Fibroblast of mammary gland (primary cell): ENCODE measurements around the gene STX11.
"Not testable (repeated sequence)": the region's sequence is repeated elsewhere in the genome, so short reads cannot be mapped to it uniquely, and the experiment has no call there.

Experiments
- DNase-seq: peaks from one replicate; pipeline ENCODE4 v3.0.0-alpha.2; 2010; ENCODE audit warnings: low read depth
- H3K4me3 ChIP-seq: 2 replicates; pipeline ENCODE4 v1.5.1; 2011; ENCODE audit warnings: low read depth, mild to moderate bottlenecking, low read length, moderate library complexity; ENCODE audit not compliant: control insufficient read depth
- TF ChIP-seq, protein P1 (sequence below): conservative IDR thresholded peaks from 2 replicates; pipeline ENCODE4 v1.5.1; 2011; ENCODE audit warnings: low read depth, low read length, inconsistent platforms; ENCODE audit not compliant: control insufficient read depth, insufficient read depth

STX11 gene

DNA sequence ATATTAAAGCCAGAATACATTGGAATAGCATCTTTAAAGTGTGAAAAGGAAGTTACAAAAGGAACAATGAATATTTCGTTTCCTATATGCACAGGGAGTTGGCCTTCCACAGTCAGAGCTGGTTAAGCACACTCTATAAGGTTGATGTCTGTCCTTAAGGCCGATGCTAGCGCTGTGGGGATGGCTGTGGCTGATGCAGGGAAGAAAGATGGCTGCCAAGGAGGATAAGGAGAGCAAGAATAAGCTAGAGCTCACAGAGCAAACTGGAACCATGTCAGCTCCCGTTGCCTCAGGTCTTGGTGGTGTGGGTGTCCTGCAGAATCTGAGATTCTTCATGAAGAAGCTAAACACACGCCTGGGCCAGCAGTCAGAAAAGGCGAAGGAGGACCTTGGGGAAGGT, 20.8 kb upstream of the STX11 start:
- no peak for DNase-seq
- TF ChIP-seq, protein P1, sequence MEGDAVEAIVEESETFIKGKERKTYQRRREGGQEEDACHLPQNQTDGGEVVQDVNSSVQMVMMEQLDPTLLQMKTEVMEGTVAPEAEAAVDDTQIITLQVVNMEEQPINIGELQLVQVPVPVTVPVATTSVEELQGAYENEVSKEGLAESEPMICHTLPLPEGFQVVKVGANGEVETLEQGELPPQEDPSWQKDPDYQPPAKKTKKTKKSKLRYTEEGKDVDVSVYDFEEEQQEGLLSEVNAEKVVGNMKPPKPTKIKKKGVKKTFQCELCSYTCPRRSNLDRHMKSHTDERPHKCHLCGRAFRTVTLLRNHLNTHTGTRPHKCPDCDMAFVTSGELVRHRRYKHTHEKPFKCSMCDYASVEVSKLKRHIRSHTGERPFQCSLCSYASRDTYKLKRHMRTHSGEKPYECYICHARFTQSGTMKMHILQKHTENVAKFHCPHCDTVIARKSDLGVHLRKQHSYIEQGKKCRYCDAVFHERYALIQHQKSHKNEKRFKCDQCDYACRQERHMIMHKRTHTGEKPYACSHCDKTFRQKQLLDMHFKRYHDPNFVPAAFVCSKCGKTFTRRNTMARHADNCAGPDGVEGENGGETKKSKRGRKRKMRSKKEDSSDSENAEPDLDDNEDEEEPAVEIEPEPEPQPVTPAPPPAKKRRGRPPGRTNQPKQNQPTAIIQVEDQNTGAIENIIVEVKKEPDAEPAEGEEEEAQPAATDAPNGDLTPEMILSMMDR: no peak
- H3K4me3 ChIP-seq: no peak overlapping the region

DNA sequence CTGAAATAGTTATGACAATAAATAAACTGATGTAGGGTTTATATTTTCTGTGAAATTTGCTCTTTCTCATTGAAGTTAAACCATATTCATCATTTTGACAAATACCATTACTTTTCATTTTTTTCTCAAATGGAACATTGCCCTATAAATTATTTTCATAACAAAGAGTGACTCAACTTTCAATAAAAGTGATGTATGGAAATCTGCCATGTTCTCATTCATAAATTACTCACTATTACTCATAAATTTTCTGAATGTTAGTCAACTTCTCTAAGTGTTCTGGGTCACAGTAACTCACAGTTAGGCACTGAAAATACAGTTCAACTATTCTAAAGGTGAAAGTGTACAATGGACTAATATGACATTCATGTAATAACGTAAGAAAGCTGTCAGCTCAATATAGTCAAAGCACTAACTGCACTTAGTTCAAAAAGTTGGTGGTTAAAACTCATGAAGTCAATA, 19.0 kb upstream of the STX11 start:
- DNase-seq: peak; percentile 86
- no peak overlapping the region for H3K4me3 ChIP-seq
- TF ChIP-seq, protein P1: no peak

DNA sequence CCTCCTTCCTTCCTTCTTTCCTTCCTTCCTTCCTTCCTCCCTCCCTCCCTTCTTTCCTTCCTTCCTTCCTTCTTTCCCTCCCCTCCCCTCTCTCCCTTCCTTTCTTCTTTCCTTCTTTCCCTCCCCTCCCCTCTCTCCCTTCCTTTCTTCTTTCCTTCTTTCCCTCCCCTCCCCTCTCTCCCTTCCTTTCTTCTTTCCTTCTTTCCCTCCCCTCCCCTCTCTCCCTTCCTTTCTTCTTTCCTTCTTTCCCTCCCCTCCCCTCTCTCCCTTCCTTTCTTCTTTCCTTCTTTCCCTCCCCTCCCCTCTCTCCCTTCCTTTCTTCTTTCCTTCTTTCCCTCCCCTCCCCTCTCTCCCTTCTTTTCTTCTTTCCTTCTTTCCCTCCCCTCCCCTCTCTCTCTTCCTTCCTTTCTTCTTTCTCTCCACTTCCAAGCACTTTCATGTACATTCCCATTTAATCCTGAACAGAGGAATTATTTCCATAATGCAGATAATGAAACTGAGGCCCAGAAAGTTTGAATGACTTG, 18.1 kb upstream of the STX11 start:
- not testable (repeated sequence) for H3K4me3 ChIP-seq, DNase-seq

DNA sequence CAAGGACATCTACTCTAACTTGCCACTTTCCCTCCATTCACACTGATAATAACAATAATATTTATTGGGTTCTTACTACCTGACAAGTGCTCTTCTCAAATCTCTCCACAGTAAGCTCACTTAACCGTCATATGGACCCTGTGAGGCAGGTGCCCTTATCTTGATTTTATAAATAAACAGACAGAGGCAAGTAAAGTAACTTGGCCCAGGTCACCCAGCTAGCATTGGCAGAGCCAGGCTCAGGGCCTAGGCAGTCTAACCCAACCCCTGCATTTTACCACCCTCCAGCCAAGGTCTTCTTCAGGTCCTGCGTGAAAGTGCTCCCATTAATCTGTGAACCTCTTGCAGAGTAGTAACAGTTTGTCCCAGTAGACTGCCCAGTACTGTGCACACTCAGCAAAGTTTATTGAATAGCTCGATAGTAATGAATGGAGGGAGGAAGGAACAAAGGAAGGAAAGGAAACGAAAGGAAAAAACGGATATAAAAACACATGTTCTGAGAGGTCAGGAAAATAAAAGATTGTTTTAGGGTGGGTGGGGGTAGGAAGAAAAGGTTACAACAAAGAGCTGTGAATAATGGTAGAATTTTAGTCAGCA, 17.0 kb upstream of the STX11 start:
- DNase-seq: no peak
- H3K4me3 ChIP-seq: no peak overlapping the region
- TF ChIP-seq, protein P1: no peak

DNA sequence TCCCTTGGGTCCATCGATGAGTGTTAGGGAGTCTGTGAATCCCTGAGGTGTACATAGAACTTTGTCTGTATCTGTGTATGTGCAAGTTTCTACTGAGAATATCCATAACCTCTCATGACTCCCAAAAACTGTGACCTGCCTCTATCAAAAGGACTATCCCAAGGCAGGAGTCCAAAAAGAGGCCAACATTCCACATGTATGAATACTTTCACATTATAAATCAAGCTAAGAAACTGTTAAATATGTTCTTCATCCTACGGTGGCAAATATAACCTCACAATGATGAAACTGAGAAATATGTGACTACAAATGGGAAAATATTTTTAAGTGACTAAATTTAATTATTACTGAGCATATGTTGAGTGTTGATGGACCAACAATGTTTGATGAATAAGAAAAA, 16.1 kb upstream of the STX11 start:
- TF ChIP-seq, protein P1: no peak
- peak; percentile 58 for DNase-seq
- no peak overlapping the region for H3K4me3 ChIP-seq

DNA sequence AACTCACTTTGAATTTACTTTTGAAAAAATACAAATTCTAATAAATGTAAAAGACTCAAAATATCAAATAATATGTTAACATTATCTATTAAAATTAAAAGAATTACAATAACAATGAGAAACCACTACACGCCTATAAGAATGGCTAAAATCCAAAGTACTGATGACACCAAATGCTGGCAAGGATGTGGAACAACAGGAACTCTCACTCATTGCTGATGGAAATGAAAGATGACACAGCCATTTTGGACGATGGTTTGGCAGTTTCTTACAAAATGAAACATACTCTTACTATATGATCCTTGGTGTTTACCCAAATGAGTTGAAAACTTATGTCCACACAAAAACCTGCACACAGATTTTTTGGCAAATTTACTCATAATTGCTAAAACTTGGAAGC, 15.6 kb upstream of the STX11 start:
- no peak overlapping the region for H3K4me3 ChIP-seq
- TF ChIP-seq, protein P1: no peak
- DNase-seq: peak; percentile 73

DNA sequence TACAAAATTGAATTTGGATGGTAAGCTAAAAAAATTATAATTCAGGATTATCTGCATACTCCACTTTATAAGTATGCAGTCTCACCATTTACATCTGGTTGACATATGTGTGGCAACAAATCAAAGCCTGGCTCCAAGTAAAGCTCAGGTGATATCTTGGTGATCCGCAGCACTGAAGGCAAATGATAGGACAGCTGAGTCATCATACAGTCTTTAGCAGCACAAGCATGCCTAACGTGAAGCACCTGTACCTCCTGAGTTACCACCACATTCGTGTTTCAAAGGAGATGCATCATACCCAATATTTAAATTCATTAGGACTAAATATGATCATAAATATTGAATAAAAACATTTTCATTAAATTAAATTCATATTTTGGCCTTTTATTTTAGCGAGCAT, 11.8 kb upstream of the STX11 start:
- H3K4me3 ChIP-seq: no peak overlapping the region
- DNase-seq: no peak
- TF ChIP-seq, protein P1: no peak
